GM19351 (cell line): Measurements from ENCODE around the gene ADGRD2.

Experiments
- ATAC-seq: cut with Tn5 transposase; IDR thresholded peaks from one replicate; pipeline ENCODE4 v1.9.1; 2021; ENCODE audit warnings: mild to moderate bottlenecking, moderate library complexity; ENCODE audit not compliant: unreplicated experiment

Gene ADGRD2

GRCh38 chr9:124437086-124437485 is 13.2 kb upstream of the ADGRD2 start:
- no peak for ATAC-seq

DNA sequence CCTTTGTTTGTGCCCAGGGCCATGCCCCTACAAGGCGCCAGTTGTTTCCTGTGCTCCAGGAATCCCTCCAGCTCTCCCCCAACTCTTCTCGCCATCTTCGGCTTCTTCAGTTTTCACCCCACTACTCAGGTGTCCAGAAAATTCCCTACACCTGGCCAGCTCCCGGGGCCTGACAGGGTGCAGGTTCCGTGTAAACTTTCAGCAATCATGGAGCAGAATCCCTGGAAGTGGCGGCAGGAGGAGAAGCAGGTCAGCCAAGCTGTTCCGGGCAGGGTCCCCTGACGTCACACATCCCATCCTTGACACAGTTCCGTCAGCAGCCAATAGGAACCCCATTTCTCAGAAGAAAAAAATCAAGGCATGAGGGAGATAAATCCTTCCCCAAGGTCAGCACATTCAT is 12.2 kb upstream of the ADGRD2 start:
- no peak for ATAC-seq

- no peak for ATAC-seq
Observed at GRCh38 chr9:124439086-124439485, 11.2 kb upstream of the ADGRD2 start.

DNA sequence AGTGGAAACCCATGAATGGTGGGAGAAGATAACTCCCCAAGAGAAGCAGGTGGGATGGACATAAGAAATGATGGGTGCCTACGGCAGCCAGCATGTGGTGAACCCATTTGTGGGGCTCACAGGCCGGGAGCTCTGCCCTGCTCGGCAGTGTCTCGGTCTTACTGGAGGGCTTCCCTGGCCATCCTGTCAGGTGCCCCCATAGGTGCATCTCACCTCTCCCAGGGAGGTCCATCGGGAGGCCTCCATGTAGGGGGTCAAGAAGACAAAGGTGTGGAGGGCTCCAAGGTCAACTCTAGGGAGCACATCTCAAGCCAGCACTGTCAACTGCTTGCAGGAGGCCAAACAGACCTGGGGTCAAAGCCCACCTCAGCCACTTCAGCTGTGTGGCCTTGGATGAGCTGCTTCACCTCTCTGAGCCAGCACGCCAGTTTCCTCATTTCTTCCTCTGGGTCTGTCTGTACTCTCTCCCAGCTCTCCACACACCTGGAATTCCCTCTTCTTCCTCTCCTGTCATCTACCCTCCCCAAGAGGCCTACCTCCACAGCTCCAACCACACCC is 10.5 kb upstream of the ADGRD2 start:
- ATAC-seq, result no peak

DNA sequence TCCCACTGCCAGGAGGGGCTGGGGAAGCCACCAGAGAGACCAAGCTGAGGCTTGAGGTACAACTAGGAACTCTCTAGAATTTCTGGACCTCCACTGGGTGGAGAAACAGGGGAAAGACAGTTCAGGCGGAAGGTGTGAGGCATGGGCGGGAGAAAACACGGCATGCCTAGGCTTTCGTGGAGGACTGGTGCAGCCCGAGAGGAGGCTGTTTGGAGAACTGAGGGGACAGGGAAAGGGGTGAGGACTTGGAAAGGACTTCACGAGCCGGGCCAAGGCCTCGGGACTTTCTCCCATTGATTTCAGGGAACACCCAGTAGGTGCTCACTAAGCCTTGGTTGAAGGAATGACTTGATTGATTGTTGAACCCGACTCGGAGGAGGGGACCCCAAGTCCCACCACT is 9.5 kb upstream of the ADGRD2 start:
- no peak for ATAC-seq

GRCh38 chr9:124441291-124441690 is 9.0 kb upstream of the ADGRD2 start:
- no peak for ATAC-seq

- no peak for ATAC-seq
Observed at GRCh38 chr9:124442379-124442778, 7.9 kb upstream of the ADGRD2 start.

- no peak for ATAC-seq
Observed at GRCh38 chr9:124442826-124443225, 7.4 kb upstream of the ADGRD2 start.

GRCh38 chr9:124443625-124444024 is 6.6 kb upstream of the ADGRD2 start:
- no peak for ATAC-seq

DNA sequence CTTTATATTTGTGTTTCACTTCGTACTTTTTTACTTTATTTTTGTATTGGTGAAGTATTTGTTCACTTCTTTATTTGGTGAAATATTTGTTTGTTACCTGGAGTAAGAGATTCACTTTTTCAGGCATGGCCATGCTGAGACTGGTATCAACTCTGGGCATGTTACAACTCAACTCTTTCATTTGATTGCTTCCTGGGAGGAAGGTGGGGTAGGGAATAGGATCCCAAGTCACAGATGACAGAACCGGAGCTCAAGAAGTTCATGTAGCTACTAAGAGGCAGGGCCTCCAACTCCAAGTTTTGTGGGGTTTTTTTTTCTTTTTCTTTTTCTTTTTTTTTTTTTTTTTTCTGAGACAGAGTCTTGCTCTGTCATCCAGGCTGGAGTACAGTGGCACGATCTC is 6.1 kb upstream of the ADGRD2 start:
- no peak for ATAC-seq

DNA sequence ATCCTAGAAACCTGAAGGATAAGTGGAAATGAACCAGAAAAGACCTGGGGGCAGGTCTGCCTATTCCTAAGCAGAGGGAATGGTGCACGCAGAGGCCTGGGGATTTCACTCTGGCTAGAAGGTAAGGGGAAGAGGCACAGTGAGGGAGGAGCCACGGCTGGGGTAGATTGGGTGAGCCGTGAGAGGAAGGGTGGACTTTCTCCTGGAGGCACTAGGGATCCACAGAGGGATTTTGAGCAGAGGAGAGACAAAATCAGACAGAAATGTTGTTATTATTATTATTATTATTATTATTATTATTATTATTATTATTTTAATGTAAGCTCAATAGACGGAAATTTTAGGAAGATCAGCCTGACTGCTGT is 3.0 kb upstream of the ADGRD2 start:
- no peak for ATAC-seq

- ATAC-seq, result no peak
Observed at GRCh38 chr9:124448019-124448418, 2.2 kb upstream of the ADGRD2 start.

DNA sequence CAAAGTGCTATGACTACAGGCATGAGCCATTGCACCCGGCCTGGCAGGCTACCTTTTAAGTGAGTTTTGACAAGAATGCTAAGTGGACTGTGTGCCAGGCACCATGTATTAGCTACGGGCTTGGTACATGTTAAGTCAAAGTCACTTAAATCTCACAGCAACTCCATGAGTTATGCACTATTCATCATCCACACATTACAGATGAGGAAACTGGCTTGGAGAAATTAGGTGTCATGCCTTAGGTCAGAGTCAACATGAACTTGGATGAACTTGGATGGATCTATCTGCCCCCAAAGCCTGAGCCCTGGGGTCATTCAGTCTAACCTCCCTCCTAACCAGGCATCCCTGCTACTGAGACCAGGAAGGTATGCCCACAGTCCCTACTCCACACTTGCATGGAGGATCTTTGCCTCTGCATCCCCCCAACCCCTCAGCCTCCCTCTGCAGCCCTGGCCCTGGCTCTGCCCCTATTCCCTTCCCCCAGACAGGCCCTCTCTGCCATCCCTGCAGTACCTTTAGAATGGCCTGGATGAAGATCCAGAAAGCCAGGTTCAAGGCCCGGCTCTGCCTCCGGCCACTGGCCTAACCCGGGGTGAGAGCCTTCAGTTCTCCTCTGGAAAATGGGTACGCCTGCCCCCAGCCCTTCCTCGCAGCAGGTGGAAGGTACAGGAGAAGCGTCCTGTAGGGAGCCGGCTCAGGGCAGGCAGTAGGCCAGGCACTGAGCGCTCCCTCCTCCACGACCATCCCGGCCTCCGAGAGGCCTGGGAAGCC is 685 bp upstream of the ADGRD2 start:
- ATAC-seq, result no peak

- ATAC-seq, result no peak
Observed at GRCh38 chr9:124450931-124451661, 845 bp downstream of the ADGRD2 start.

DNA sequence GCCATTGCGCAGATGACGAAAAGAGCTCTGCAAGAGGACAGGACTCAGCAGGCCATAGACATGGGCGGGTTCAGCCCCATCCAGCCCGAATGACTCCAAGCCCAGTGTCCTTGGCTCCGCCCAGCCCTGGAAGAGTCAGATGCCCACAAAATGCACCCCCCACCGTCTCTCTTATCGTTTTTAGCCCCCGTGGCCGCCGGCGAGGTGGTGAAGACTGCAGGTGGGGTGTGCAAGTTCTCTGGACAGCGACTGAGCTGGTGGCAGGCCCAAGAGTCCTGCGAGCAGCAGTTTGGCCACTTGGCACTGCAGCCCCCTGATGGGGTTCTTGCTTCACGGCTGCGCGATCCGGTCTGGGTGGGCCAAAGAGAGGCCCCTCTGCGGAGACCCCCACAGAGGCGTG is 2.1 kb downstream of the ADGRD2 start:
- ATAC-seq, result no peak

GRCh38 chr9:124452841-124453585 is 2.8 kb downstream of the ADGRD2 start:
- no peak for ATAC-seq

DNA sequence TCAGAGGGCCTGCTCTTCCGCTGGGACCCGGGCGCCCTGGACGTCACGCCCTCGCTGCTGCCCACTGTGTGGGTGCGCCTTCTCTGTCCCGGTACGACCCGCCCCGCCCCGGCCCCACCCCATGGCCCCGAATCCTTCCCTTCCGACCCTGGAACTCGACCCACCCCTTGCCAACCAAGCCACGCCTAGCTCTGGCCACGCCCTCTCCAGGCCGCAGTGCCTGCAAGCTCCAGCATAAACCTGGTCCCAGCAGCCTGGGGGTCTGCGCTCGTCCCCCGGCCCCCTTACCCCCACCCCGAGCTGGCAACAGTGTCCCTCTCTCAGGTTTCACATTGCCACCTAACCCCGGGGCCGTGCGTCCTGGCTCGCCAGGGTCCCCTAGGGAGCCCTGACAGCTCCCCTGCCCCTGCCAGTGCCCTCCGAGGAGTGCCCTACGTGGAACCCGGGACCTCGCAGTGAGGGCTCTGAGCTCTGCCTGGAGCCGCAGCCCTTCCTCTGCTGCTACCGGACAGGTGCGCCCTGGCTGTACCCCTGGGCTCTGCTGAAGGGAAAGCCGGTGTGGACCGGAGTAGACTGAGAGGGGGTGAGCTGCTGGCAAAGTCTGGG is 3.4 kb downstream of the ADGRD2 start:
- no peak for ATAC-seq

GRCh38 chr9:124454296-124454695 is 4.0 kb downstream of the ADGRD2 start:
- no peak for ATAC-seq

GRCh38 chr9:124454791-124455443 is 4.7 kb downstream of the ADGRD2 start:
- ATAC-seq, result no peak

DNA sequence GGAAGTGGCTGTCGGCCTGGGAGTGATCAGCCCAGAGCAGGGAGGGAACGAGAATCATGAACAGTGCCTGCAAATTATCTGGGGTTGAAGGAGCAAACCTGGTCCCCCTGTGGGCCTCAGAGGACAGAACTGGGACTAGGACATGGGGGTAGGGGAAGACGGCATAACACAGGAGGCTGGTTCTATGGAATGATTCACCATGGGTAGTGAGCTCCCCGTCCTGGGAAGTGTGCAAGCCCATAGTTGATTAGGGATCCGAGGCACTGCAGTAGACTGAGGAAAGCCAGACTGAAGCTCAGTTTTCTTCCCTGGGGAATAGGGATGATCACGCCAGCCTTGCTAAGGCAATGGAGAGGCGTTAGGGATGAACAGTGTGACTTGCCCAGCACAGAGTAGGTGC is 5.6 kb downstream of the ADGRD2 start:
- ATAC-seq, result no peak
